ENCODE measurements around the gene MRPL44. TPM values are rescaled to one million over a fixed set of nuclear protein-coding genes. Genes with fewer than 3 reads are reported as not detected.

The MRPL44 gene
- total RNA-seq, 1 donor from 2014 or later, result 37.3 TPM

GRCh38 chr2:223930103-223930976, 26.9 kb upstream of the MRPL44 start:
- Mint-ChIP-seq H3K4me1 (ENCODE audit: low read depth, unreplicated experiment) (peaks cover 13% of the 10 kb centered on the region), H3K27ac (ENCODE audit: unreplicated experiment) (no peak overlapping the region), H3K27me3 (ENCODE audit: unreplicated experiment) (peaks cover 2% of the 10 kb centered on the region), H3K36me3 (ENCODE audit: unreplicated experiment) (peaks cover 15% of the 10 kb centered on the region), H3K9me3 (ENCODE audit: unreplicated experiment) (peaks cover 4% of the 10 kb centered on the region), H3K4me3 (ENCODE audit: unreplicated experiment) (no peak overlapping the region)
- no peak for DNase-seq
- TF ChIP-seq CTCF (IDR thresholded peaks at IDR 0.05; ENCODE audit: partially characterized antibody, unreplicated experiment), result no peak

- H3K27me3 Mint-ChIP-seq (ENCODE audit: unreplicated experiment), result peaks cover 2% of the 10 kb centered on the region
- H3K9me3 Mint-ChIP-seq (ENCODE audit: unreplicated experiment), result peaks cover 2% of the 10 kb centered on the region
- peaks cover 13% of the 10 kb centered on the region for H3K4me1 Mint-ChIP-seq (ENCODE audit: low read depth, unreplicated experiment)
- H3K36me3 Mint-ChIP-seq (ENCODE audit: unreplicated experiment), result peaks cover under 1% of the 10 kb centered on the region
- no peak for TF ChIP-seq CTCF (IDR thresholded peaks at IDR 0.05; ENCODE audit: partially characterized antibody, unreplicated experiment)
- peak overlapping the region; percentile 30 for H3K4me3 Mint-ChIP-seq (ENCODE audit: unreplicated experiment)
- H3K27ac Mint-ChIP-seq (ENCODE audit: unreplicated experiment), result peak overlapping the region; percentile 72
- DNase-seq, result no peak
These were observed 24.2 kb upstream of the MRPL44 start for GRCh38 chr2:223932816-223933800.

- no peak overlapping the region for H3K27ac Mint-ChIP-seq (ENCODE audit: unreplicated experiment)
- H3K4me3 Mint-ChIP-seq (ENCODE audit: unreplicated experiment), result no peak overlapping the region
- peaks cover 2% of the 10 kb centered on the region for H3K27me3 Mint-ChIP-seq (ENCODE audit: unreplicated experiment)
- no peak for TF ChIP-seq CTCF (IDR thresholded peaks at IDR 0.05; ENCODE audit: partially characterized antibody, unreplicated experiment)
- no peak for DNase-seq
- peaks cover 10% of the 10 kb centered on the region for H3K4me1 Mint-ChIP-seq (ENCODE audit: low read depth, unreplicated experiment)
- no peaks in the 10 kb centered on the region for H3K9me3 Mint-ChIP-seq (ENCODE audit: unreplicated experiment)
- no peaks in the 10 kb centered on the region for H3K36me3 Mint-ChIP-seq (ENCODE audit: unreplicated experiment)
These were observed 22.4 kb upstream of the MRPL44 start for GRCh38 chr2:223934870-223935269.

- H3K27ac Mint-ChIP-seq (ENCODE audit: unreplicated experiment), result no peak overlapping the region
- DNase-seq, result no peak
- H3K4me1 Mint-ChIP-seq (ENCODE audit: low read depth, unreplicated experiment), result peaks cover 10% of the 10 kb centered on the region
- no peaks in the 10 kb centered on the region for H3K36me3 Mint-ChIP-seq (ENCODE audit: unreplicated experiment)
- no peaks in the 10 kb centered on the region for H3K9me3 Mint-ChIP-seq (ENCODE audit: unreplicated experiment)
- TF ChIP-seq CTCF (IDR thresholded peaks at IDR 0.05; ENCODE audit: partially characterized antibody, unreplicated experiment), result no peak
- H3K27me3 Mint-ChIP-seq (ENCODE audit: unreplicated experiment), result peaks cover 2% of the 10 kb centered on the region
- H3K4me3 Mint-ChIP-seq (ENCODE audit: unreplicated experiment), result no peak overlapping the region
These were observed 21.7 kb upstream of the MRPL44 start for GRCh38 chr2:223935459-223936125.
